Measurements from ENCODE around the gene SVOPL.

The SVOPL gene

GRCh38 chr7:138573741-138574140, 127.4 kb downstream of the SVOPL start:
- TF ChIP-seq CTCF (IDR thresholded peaks at IDR 0.05; ENCODE audit: insufficient read depth, low read depth, low read length, missing control alignments) = no peak
- no peak overlapping the region for H3K4me3 ChIP-seq (ENCODE audit: low read depth, low read length)
- no peak for DNase-seq (ENCODE audit: low read depth)

- no peak for TF ChIP-seq CTCF (IDR thresholded peaks at IDR 0.05; ENCODE audit: insufficient read depth, low read depth, low read length, missing control alignments)
- H3K4me3 ChIP-seq (ENCODE audit: low read depth, low read length) = no peak overlapping the region
- DNase-seq (ENCODE audit: low read depth) = no peak
Observed at GRCh38 chr7:138570715-138571114, 130.4 kb downstream of the SVOPL start.

- no peak for TF ChIP-seq CTCF (IDR thresholded peaks at IDR 0.05; ENCODE audit: insufficient read depth, low read depth, low read length, missing control alignments)
- no peak overlapping the region for H3K4me3 ChIP-seq (ENCODE audit: low read depth, low read length)
- no peak for DNase-seq (ENCODE audit: low read depth)
Observed at GRCh38 chr7:138569418-138569817, 131.7 kb downstream of the SVOPL start.

- DNase-seq (ENCODE audit: low read depth) = no peak
- no peak overlapping the region for H3K4me3 ChIP-seq (ENCODE audit: low read depth, low read length)
- TF ChIP-seq CTCF (IDR thresholded peaks at IDR 0.05; ENCODE audit: insufficient read depth, low read depth, low read length, missing control alignments) = no peak
Observed at GRCh38 chr7:138568655-138569054, 132.5 kb downstream of the SVOPL start.

- DNase-seq (ENCODE audit: low read depth) = peak; percentile 2
- TF ChIP-seq CTCF (IDR thresholded peaks at IDR 0.05; ENCODE audit: insufficient read depth, low read depth, low read length, missing control alignments) = no peak
- no peak overlapping the region for H3K4me3 ChIP-seq (ENCODE audit: low read depth, low read length)
Observed at GRCh38 chr7:138565451-138566114, 135.6 kb downstream of the SVOPL start.

- DNase-seq (ENCODE audit: low read depth) = no peak
- TF ChIP-seq CTCF (IDR thresholded peaks at IDR 0.05; ENCODE audit: insufficient read depth, low read depth, low read length, missing control alignments) = no peak
- no peak overlapping the region for H3K4me3 ChIP-seq (ENCODE audit: low read depth, low read length)
Observed at GRCh38 chr7:138565071-138565450, 136.1 kb downstream of the SVOPL start.

GRCh38 chr7:138564365-138564764, 136.8 kb downstream of the SVOPL start:
- DNase-seq (ENCODE audit: low read depth) = no peak
- TF ChIP-seq CTCF (IDR thresholded peaks at IDR 0.05; ENCODE audit: insufficient read depth, low read depth, low read length, missing control alignments) = no peak
- H3K4me3 ChIP-seq (ENCODE audit: low read depth, low read length) = no peak overlapping the region

Measured in GM12865 (cell line).